Keratinocyte (primary cell): ENCODE results near the gene ZNF511. TPM values are rescaled to one million over a fixed set of nuclear protein-coding genes. Genes with fewer than 3 reads are reported as not detected.

ENCODE experiments used
- DNase-seq: peaks from one replicate; pipeline ENCODE4 v3.0.0-alpha.2; 2011; ENCODE audit warnings: low read depth, missing footprints, low spot score
- FAIRE-seq: peaks from 2 replicates; lab custom pipeline; 2011; peaks lifted over from hg19 to GRCh38; lab: Jason Lieb, UNC
- H2AFZ ChIP-seq: 2 replicates; pipeline ENCODE4 v1.6.0; 2012; ENCODE audit warnings: low read length, control low read depth, inconsistent platforms; ENCODE audit not compliant: control insufficient read depth
- H3K27ac ChIP-seq: 2 replicates; pipeline ENCODE4 v1.5.1; 2011; ENCODE audit warnings: low read length; ENCODE audit not compliant: control insufficient read depth, insufficient read depth
- H3K27me3 ChIP-seq: 3 replicates; pipeline ENCODE4 v1.6.0; 2011; ENCODE audit warnings: low read length; ENCODE audit not compliant: control insufficient read depth, insufficient read depth; ENCODE audit errors: extremely low read depth
- H3K36me3 ChIP-seq, 2 experiments: 2 replicates in 1 of 2; 3 replicates in 1 of 2; pipeline ENCODE4 v1.5.1; 2011; ENCODE audit warnings: low read length in 2 of 2, mild to moderate bottlenecking in 1 of 2; ENCODE audit not compliant: control insufficient read depth in 2 of 2, insufficient read depth in 2 of 2; ENCODE audit errors: extremely low read depth in 1 of 2
- H3K4me1 ChIP-seq: 3 replicates; pipeline ENCODE4 v1.5.1; 2011; ENCODE audit warnings: low read length; ENCODE audit not compliant: control insufficient read depth, insufficient read depth; ENCODE audit errors: extremely low read depth
- H3K4me2 ChIP-seq: 3 replicates; pipeline ENCODE4 v1.6.0; 2011; ENCODE audit warnings: low read depth, low read length; ENCODE audit not compliant: control insufficient read depth, insufficient read depth; ENCODE audit errors: extremely low read depth
- H3K4me3 ChIP-seq, 3 experiments: fragments of 200-600 bp in 1 of 3; sonication (generic) in 1 of 3; 2 replicates in 2 of 3; 3 replicates in 1 of 3; pipeline ENCODE4 v1.5.1; 2011 to 2016; ENCODE audit warnings: low read length in 3 of 3, mild to moderate bottlenecking in 3 of 3, control low read depth in 2 of 3, inconsistent platforms in 1 of 3, low read depth in 1 of 3, mixed read lengths in 1 of 3, mixed run types in 1 of 3, moderate library complexity in 1 of 3; ENCODE audit not compliant: control insufficient read depth in 2 of 3, insufficient read depth in 2 of 3; ENCODE audit errors: extremely low read depth in 1 of 3
- H3K79me2 ChIP-seq: 2 replicates; pipeline ENCODE4 v1.6.0; 2012; ENCODE audit warnings: low read length; ENCODE audit not compliant: control insufficient read depth, insufficient read depth
- H3K9ac ChIP-seq: 3 replicates; pipeline ENCODE4 v1.6.0; 2011; ENCODE audit warnings: low read length; ENCODE audit not compliant: control insufficient read depth, insufficient read depth; ENCODE audit errors: extremely low read depth
- H3K9me1 ChIP-seq: 3 replicates; pipeline ENCODE4 v1.6.0; 2011; ENCODE audit warnings: low read length; ENCODE audit not compliant: control insufficient read depth, insufficient read depth; ENCODE audit errors: extremely low read depth
- H3K9me3 ChIP-seq: 2 replicates; pipeline ENCODE4 v1.5.1; 2012; ENCODE audit warnings: low read depth, low read length; ENCODE audit not compliant: control insufficient read depth
- H4K20me1 ChIP-seq: 3 replicates; pipeline ENCODE4 v1.6.0; 2011; ENCODE audit warnings: low read length; ENCODE audit not compliant: control insufficient read depth, insufficient read depth; ENCODE audit errors: extremely low read depth
- CTCF ChIP-seq, 3 experiments: IDR thresholded peaks in 1 of 3; conservative IDR thresholded peaks in 1 of 3; optimal IDR thresholded peaks in 1 of 3; 2 replicates in 2 of 3; 3 replicates in 1 of 3; pipeline versions ENCODE3 to v1.5.1; 2011; ENCODE audit warnings: low read length in 3 of 3, mild to moderate bottlenecking in 3 of 3, moderate library complexity in 2 of 3, control low read depth in 1 of 3, inconsistent platforms in 1 of 3; ENCODE audit not compliant: insufficient read depth in 2 of 3; ENCODE audit errors: extremely low read depth in 1 of 3
- EZH2 ChIP-seq: IDR thresholded peaks from one replicate; pipeline ENCODE4 v1.6.1; 2012; ENCODE audit warnings: inconsistent platforms, mild to moderate bottlenecking, low read length, moderate library complexity
- dilution Hi-C: fragments of 300-500 bp; cut with MboI; formaldehyde crosslinking; loops from one replicate; pipeline ENCODE4 v1.7.0; 2020; ENCODE audit warnings: low sequenced_read_pairs; ENCODE audit not compliant: extremely low pct_ligation_motif_present
- polyA plus RNA-seq, 5 experiments: library from polyadenylated mRNA; depleted of rRNA in 3 of 5; stranded (reverse) in 3 of 5; stranded (forward) in 1 of 5; unstranded in 1 of 5; fragments of >200 nt; gene quantifications; 1 replicate in 1 of 5; 2 replicates in 3 of 5; 3 replicates in 1 of 5; pipeline versions ENCODE4 v1.2.1 to v1.2.3, GENCODE V29; 2011 to 2012; ENCODE audit warnings: missing spikeins in 2 of 5, low read depth in 1 of 5, low replicate concordance in 1 of 5

Gene ZNF511
- polyA plus RNA-seq, 1 donor (not counting 4 experiments of a cell fraction or from before 2014, with no cell fraction given): 20.2 TPM

- Histone ChIP-seq H2AFZ (no peak overlapping the region), H3K4me3 (peak overlapping the region in 1 of 3 experiments; percentile 30), H3K9me3 (no peaks in the 10 kb centered on the region), H3K4me1 (peaks cover 6% of the 10 kb centered on the region), H3K79me2 (no peaks in the 10 kb centered on the region), H3K9me1 (no peaks in the 10 kb centered on the region), H3K36me3 (no peaks in the 10 kb centered on the region), H3K9ac (no peak overlapping the region), H3K27ac (no peak overlapping the region), H3K27me3 (peaks cover 50% of the 10 kb centered on the region), H4K20me1 (no peaks in the 10 kb centered on the region), H3K4me2 (no peak overlapping the region)
- TF ChIP-seq EZH2: no peak
- TF ChIP-seq CTCF (optimal IDR thresholded peaks at IDR 0.05 in 1 of 3, IDR thresholded peaks at IDR 0.05 in 1 of 3, conservative IDR thresholded peaks at IDR 0.05 in 1 of 3; ENCODE audit: extremely low read depth in 1 of 3, insufficient read depth in 2 of 3, low read length in 3 of 3): no peak
- no peak for FAIRE-seq
- dilution Hi-C loops: no loop called here
- no peak for DNase-seq
These were observed 16.1 kb downstream of the ZNF511 start for GRCh38 chr10:133324857-133325260.

GRCh38 chr10:133325440-133326222 is 16.9 kb downstream of the ZNF511 start:
- FAIRE-seq (no peak), DNase-seq (no peak)
- H3K9ac ChIP-seq: no peak overlapping the region
- peak; percentile 81 for TF ChIP-seq EZH2
- no peak for TF ChIP-seq CTCF (optimal IDR thresholded peaks at IDR 0.05 in 1 of 3, IDR thresholded peaks at IDR 0.05 in 1 of 3, conservative IDR thresholded peaks at IDR 0.05 in 1 of 3; ENCODE audit: extremely low read depth in 1 of 3, insufficient read depth in 2 of 3, low read length in 3 of 3)
- no peak overlapping the region for H2AFZ ChIP-seq
- H3K36me3 ChIP-seq: no peaks in the 10 kb centered on the region
- H3K4me2 ChIP-seq: peak overlapping the region; percentile 62
- dilution Hi-C loops: no loop called here
- no peaks in the 10 kb centered on the region for H3K79me2 ChIP-seq
- H3K27ac ChIP-seq: no peak overlapping the region
- peaks cover 50% of the 10 kb centered on the region for H3K27me3 ChIP-seq
- H3K4me1 ChIP-seq: peaks cover 8% of the 10 kb centered on the region
- no peaks in the 10 kb centered on the region for H3K9me1 ChIP-seq
- H4K20me1 ChIP-seq: no peaks in the 10 kb centered on the region
- peak overlapping the region; percentile 20 to 48 (median 30) for H3K4me3 ChIP-seq
- no peaks in the 10 kb centered on the region for H3K9me3 ChIP-seq
